ENCODE measurements around the gene CCDC71.

DNA sequence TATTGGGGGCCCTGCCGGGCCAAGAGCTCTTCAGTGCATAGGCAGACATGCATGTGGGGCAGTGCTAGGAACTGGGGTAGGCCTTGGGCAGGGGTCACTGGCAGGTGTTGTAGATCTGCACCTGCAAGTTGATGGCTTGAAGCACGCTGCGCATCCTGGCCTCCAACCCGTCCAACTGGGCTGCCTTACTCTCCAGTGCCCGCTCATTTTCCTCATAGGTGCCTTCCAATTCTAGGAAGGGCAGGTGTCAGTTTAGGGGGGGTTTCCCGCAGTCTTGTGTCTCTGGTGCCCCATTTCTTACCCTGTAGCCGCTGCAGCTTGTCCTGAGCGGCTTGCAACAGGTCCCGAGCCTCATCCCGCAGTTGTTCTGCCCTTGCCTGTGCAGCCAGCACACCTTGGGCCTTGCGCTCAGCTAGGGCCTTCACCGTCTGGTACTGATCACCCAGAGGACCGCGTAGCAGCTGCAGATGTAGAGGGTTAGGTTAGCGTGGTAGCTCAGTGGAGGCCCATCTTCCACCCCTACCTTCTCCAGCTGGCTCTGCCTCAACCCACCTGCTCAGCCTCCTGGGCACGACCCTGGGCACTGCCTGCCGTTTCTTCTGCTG is 44.9 kb downstream of the CCDC71 start:
- TF ChIP-seq ZBTB48 (tag by site-specific recombination; IDR thresholded peaks at IDR 0.05) (no peak), KLF10 (tag by site-specific recombination; IDR thresholded peaks at IDR 0.05) (no peak), ZNF184 (tag by site-specific recombination; IDR thresholded peaks at IDR 0.05) (no peak)
- TF ChIP-seq, protein P1, sequence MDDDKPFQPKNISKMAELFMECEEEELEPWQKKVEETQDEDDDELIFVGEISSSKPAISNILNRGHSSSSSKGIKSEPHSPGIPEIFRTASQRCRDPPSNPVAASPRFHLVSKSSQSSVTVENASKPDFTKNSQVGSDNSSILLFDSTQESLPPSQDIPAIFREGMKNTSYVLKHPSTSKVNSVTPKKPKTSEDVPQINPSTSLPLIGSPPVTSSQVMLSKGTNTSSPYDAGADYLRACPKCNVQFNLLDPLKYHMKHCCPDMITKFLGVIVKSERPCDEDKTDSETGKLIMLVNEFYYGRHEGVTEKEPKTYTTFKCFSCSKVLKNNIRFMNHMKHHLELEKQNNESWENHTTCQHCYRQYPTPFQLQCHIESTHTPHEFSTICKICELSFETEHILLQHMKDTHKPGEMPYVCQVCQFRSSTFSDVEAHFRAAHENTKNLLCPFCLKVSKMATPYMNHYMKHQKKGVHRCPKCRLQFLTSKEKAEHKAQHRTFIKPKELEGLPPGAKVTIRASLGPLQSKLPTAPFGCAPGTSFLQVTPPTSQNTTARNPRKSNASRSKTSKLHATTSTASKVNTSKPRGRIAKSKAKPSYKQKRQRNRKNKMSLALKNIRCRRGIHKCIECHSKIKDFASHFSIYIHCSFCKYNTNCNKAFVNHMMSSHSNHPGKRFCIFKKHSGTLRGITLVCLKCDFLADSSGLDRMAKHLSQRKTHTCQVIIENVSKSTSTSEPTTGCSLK (tag by site-specific recombination; IDR thresholded peaks at IDR 0.05): no peak

All from HEK293 (cell line).